ENCODE measurements around the gene TAF11.
"Not testable (repeated sequence)": the region's sequence is repeated elsewhere in the genome, so short reads cannot be mapped to it uniquely, and the experiment has no call there.

TAF11 gene

DNA sequence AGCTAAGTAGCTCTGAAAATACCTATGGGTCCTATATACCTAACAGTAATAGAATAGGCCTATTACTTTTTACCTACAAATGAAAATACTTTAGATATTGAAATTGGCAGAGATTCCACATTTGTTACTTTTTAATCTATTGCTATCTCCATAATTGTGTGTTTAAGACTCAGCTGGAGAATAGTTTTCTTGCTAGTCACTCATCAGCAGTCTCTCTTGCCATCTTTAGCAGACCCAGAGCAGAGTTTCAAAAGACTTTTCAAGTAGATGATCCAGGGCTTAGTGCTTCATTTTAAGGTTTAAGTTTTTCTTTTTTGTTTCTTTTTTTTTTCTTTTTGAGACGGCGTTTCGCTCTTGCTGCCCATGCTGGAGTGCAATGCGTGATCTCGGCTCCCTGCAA, 14.1 kb upstream of the TAF11 start:
- DNase-seq = no peak

DNA sequence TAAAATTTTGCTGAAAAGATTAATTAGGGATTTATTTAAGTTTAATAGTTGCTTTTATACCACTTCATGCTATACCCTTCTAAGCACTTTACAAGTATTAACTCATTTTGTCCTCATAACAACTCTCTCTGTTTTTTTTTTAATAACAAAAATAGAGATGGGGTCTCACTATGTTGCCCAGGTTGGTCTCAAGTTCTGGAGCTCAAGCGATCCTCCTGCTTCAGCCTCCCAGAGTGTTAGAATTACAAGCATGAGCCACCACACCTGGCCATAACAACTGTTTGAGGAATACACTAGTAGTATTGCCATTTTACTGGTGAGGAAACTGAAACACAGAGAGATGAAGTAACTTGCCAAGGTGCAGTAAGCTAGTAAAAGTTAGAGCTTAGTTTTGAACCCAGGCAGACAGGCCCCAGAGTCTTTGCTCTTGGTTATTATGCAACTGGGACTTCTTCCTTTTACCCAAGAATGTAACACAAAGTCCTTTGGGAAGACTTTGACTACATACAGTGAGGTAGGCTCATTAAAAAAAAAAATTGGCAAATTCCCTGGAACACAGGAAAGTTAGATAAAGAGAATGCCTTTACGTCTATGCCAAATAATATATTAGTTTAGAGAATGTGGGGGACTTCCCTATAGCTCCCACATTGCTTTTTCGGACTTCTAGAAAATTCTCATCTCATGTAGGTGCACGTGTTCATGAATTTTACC, 12.6 kb upstream of the TAF11 start:
- DNase-seq = no peak

DNA sequence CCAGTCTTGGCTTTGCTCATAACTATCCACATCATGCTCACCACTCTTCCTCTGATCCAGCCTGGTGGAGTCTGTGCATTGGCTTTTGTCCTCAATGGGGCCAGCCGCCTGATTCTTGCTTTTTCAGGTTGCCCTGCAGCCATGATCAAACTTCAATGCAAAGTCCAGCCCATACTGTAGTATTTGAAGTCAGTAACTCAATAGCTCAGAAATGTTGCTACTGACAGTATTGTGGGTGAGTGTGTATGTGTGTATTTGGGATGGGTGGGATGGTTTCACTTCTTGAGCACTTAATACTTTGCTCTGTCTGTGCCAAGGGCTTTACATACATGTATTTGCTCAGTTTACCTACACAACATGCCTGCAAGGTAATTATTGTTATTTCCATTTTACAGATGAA, 11.9 kb upstream of the TAF11 start:
- DNase-seq = not testable (repeated sequence)

DNA sequence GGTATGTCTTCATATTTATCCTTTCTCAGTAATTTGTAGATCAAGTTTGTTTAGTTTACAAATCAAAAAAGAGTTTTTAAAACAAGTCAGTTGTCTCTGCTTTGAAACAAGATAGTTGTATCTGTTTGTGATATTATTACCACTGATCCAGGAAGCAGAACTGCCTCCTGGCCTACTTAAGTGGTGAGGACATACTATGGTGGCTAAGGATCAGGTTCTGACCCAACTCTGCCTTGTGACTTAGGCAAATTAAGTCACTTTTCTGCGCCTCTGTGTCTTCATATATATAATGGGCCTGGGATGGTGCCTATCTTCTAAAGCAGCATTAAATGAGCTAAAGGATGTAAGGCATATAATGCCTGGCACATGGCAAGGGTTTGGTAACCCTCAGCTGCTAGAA, 9.9 kb upstream of the TAF11 start:
- DNase-seq = no peak

DNA sequence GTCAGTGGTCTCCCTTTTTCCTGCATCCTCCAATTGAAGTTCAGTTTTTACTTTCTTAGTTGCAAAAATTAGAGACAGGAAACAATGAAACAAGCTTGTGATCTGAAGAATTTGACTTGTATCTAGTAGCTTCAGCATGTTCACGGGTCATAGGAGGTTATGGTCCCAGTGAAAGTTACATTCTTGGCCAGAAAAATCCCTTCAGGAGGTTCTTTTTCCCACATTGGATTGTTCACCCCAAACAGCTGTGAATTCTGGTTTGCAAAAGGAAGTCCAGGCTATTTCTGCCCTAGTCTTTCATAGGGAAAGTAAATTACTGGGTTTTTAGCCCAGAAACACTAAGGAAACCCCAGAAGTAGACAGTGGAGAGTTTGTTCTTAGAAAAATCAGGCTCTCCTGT, 9.3 kb upstream of the TAF11 start:
- DNase-seq = no peak

DNA sequence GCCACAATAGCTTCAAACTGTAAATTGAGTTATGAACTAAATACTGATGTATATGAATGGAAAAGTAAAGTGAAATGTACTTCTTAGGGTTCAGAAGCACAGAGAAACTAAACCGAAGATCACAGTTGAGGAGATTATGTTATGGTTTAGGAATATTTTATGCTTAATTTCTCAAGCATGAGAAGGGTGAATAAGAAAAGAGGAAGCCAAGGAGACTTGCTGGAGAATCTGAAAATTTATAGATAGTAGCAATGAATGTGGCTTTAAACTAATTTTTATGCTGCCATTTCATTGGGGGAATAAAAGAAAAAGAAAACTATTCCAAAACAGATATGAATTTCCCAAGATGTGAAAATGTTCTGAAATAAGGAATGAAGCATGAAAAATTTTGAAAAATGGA, 6.9 kb upstream of the TAF11 start:
- DNase-seq = no peak

DNA sequence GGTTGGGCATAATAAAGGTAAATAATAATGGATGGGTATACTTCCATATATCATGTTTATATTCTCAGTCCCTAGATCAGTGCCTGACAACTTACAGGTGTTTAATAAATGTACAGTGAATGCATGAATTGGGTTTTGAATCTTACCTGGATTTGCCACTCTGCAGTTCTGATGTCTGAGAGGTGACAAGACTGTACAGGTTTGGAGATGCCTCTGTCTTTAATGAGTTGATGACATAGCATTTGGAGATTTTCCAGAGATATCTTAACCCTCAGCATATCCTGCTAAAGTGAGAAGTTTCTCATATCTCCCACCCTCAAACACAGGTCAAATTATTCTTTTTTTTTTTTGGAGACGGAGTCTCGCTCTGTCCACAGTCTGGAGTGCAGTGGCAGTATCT, 3.5 kb upstream of the TAF11 start:
- no peak for DNase-seq

DNA sequence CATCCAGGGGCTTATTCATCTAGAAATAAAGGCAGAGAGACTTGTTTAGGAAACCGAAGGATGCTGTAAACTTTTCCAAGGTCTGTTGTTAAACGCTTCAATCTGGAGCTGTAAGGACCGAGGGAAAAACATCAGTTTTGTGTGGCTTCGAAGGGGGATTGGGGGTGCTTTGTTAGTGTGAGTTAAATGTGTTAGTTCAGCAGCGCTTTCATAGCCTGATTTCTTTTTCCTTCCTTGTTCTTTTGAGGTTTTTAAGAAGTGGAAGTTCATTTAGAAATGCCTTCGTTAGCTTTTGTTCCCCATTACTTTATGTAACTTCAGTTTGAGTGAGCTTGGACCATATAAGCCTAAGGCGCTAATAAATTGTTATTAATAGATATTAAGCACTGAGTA, 2.7 kb upstream of the TAF11 start:
- DNase-seq = no peak

DNA sequence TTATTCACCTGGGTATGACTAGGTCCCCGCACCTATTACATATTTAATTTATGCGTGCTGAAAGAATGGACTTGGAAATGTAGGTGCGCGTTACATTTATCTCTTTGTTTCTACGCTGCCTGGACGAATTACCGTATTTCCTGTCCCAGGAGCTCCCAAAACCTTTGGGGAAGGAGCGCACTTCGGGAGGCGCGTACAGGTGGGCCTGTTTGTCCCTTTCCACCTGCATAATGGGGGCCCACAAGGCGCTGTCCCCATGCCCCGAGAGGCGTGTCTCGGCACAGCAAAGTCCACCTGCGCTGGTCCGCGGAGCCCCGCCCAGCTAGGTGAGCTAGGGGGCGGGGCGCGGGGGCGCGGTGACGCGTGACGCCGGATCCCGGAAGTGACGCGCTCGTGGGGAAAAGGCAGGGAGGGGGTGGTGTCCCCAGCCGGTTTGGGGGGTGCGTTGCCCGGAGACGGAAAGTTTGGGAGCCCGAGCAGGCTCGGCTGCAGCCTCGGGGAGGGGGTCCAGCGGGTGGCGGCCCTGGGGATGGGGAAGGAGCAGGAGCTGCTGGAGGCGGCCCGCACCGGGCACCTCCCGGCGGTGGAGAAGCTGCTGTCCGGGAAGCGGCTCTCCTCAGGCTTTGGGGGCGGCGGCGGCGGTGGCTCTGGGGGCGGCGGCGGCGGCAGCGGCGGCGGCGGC, 1.2 kb upstream of the TAF11 start, which contains the start of gene ANKS1A:
ANKS1A (plus strand) TSS at position 382 of the 682 bp plus-strand sequence; CDS start at position 530, 148 bp downstream.
- DNase-seq = peak; percentile 85

DNA sequence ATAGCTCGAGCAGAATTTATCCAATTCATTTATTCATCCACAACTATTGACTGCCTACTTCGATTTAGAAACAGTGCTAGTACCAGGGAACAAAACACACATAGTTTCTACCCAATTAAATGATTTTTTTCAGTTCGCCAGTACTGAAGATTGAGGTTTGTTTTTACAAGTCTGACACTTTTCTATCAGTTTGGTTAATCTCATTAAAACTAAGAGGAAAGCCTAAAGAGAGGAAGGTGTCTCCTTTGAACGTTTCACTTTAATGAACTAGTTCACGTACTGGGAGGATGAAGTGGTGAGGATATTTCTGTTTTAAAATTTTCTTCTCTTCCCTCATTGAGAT, 643 bp upstream of the TAF11 start:
- no peak for DNase-seq

DNA sequence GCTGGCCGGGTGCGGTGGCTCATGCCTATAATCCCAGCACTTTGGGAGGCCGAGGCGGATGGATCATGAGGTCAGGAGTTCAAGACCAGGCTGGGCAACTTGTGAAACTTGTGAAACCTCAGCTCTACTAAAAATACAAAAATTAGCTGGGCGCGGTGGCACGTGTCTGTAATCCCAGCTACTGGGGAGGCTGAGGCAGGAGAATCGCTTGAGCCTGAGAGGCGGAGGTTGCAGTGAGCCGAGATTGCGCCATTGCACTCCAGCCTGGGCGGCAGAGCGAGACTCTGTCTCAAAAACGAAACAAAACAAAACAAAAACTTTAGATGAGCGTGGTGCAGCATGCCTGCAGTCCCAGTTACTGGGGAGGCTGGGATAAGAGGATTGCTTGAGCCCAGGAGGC, 2.0 kb downstream of the TAF11 start:
- not testable (repeated sequence) for DNase-seq

DNA sequence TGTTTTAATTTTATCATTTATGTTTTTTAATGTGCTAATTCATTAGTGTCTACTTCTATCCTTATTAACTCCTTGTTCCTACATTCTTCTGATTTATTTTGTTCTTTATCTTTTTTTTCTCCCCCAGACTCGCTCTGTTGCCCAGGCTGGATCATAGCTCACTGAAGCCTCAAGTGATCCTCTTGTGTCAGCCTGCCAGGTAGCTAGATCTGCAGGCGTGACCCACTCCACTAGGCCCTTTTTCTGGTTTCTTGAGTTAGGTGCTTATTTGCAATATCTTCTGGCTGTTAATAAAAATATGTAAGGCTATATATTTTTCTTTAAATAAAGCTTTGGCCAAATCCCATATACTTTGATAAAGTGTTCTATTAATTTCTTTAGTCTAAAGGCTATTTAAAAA, 2.8 kb downstream of the TAF11 start:
- no peak for DNase-seq

DNA sequence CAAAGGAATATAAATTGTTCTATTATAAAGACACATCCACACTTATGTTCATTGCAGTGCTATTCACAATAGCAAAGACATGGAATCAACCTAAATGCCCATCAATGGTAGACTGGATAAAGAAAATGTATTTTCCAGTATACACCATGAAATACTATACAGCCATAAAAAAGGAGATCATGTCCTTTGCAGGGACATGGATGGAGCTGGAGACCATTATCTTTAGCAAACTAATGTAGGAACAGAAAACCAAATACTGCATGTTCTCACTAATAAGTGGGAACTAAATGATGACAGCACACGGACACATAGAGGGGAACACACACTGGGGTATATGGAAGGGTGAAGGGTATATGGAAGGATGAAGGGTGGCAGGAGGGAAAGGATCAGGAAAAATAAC, 3.8 kb downstream of the TAF11 start:
- not testable (repeated sequence) for DNase-seq

DNA sequence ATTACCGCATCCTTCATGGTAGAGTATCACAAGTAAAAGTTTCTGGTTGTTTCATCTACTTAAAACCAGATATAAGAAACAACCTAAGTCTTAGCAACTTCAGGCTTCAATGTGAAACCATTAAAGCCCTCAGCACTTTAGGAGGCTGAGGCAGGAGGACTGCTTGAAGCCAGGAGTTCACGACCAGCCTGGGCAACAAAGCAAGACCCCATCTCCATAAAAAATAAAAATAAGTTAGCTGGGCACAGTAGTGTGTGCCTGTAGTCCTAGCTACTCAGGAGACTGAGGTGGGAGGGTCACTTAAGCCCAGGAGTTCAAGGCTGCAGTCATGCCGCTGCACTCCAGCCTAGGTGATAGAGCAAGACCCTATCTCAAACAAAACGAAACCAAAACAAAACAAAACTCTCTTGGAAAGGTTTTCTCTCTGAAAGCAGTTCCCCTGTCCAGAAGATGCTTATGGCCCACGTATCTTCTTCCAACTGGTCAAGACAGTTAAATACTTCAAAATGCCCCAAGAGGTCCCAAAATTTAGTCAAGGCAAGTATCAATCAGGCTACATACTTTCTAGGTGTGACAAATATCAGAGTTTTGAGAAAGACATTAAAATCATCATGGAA, 9.9 kb downstream of the TAF11 start:
- DNase-seq = no peak

DNA sequence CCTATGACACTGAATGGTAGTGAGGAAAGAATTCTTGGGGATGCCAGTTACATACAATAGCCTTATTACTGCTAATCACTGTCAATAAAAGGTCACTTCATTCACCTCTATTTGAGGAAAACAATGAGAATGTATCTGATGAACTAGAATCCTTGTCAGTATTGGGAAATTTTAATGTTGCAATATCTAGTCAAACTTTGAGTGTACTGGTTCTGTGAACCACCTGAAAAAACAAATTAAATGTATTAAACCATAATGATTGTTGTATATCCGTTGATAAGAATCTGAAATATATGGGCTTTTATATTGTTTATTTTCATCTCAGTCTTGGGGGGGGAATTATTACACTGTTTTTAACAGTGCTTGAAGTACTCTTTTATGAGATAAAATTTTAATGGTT, 10.6 kb downstream of the TAF11 start:
- no peak for DNase-seq

DNA sequence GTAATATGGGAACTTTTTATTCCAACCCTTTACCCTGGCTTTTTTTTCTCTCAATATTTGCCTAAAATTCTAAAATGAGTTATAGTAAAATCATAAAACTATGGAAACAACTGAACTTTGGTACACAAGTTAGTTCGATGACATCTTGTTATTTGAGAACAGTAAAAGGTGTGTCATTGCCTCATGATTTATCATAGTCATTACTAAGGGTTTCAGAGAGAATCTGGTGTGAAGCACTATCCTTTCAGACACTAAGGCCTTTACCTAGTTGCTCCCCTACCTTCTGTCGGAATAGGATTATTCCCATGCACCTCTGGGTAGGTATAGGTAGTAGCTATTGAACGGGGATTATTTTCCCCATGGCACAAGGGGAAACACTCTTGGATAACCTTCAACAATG, 11.4 kb downstream of the TAF11 start:
- no peak for DNase-seq

DNA sequence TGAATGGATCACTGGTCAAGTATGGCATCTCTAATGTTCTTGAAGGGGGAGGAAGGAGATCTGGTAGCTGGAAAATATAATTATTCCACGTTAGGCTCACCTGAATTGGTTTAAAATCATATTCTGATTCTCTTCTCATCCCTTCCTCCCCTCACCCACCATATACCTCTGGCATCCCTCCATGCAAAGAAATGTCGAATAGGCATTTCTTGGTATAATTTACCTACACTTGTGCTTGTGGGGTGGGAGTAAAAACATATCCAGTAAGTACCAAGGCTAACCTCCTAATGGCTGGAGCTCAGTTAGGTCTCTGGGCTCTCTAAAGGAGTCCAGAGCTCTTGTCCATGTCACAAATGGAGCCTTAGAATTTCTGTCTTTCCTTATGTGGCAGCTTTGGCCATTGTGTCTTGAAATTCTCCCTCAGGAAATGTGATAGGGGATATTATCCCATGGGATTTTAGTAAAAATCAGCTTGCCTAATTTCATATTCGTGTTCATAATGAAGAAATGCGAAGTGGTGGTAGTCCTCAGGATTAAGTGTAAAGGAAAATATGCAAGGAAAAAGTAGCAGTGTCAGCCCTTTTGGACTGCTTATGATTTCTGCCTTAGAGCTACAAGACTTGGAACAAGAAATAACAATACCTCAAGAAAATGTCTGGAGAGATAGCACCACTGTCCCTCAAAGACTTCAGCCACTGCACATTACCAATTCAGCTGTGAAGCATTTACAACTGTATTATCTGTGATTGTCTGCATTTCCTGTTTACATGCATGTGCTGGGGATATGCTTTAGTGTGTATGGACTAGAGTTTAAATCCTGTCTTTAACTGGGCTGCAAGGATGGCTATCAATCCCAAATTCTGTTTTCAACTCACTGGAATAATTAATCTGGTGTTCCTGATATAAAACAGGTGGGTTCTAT, 12.3 kb downstream of the TAF11 start:
- DNase-seq = no peak

DNA sequence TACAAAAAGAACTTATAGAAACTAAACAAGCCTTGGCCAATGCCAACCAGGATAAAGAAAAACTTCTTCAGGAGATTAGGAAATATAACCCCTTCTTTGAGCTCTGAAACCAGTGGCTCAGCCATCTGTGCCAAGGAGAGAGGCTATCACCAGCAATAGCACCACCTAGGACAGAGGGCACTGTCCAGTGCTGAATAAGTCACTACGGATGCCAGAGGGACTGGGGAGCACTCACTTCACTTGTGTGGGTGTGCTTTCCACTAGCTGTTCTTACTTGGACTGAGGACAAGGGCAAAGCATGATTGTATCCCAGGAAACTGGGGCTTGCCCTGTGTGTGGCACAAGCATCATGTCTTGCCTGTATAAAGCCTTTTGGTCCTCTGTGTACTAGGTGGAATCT, 15.5 kb downstream of the TAF11 start:
- DNase-seq = no peak

DNA sequence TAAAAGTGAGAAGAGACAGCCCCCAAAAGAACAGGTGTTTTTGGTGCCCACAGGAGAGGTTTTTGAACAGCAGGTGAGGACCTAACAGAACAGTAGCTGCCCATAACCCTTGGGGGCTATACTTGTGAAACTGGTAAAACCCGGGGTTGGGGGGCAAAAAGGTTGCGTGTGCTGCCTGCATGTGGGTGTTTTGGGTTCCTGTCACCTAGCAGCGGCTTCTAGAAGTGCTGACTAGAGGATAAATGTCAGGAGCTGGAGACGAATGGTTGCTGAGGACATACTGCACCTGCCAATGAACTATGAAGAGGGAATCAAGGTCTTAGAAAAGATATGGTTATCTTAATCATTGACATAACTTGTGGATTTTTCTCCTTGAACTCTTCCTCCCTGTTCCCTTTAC, 16.0 kb downstream of the TAF11 start:
- DNase-seq = no peak

DNA sequence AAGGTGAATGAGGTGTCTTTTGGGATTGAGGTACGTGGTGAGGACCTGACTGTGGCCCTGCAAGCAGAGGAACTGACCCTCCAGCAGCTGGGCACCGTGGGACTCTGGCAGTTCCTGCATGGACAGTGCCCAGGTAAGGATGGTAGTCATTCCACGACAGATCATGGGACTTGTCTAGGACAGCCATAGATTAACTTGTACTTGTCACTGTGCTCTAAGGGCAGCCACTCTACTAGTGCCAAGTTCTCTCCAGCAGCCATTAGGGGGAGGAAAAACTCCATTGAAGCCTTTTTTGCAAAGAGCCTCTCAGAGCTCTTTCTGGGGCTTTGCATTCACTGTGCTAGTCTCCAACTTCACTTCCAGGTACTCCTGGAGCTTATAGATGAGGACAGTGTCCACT, 20.4 kb downstream of the TAF11 start:
- no peak for DNase-seq

DNA sequence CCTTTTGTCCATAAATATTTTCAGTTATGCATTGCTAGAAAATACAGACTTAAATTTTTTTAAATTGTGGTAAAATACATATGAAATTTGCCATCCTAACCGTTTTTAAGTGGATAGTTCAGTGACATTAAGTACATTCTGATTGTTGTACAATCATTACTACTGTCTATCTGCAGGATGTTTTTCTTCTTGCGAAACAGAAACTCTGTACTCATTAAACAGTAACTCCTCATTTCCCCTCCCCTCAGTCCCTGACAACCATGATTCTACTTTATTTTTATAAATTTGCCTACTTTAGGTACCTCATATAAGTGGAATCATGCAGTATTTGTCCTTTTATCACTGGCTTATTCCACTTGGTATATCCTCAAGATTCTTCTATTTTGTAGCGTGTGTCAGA, 21.3 kb downstream of the TAF11 start:
- DNase-seq = no peak

DNA sequence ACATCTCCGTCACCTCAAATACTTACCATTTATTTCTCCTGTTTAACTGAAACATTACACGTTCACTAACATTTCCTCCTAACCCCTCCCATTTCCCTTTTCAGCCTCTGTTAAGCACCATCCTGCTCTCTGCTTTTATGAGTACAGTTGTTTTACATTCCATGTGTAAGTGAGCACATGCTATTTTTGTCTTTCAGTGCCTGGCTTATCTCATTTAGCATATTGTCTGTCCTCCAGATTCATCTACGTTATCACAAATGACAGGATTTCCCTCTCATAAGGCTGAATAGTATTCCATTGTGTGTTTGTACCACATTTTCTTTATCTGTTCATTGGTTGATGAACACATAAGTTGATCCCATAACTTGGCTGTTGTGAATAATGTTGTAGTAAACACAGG, 22.7 kb downstream of the TAF11 start:
- DNase-seq = no peak

DNA sequence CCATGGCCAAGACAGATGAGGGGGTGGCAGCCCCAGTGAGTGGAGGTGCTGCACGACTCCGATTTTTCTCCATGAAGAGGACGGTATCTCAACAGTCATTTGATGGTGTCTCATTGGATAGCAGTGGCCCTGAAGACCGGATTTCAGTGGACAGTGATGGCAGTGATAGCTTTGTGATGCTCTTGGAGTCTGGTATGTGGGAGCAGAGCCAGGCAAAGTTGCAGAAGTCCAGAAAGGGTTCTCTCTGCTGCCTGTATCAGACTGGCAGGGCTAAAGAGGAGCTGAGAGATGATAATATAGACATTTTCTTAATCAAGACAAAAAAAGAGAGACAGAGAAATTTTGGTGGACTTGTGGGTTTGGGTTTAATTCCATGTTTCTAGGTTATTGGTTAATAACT, 23.8 kb downstream of the TAF11 start:
- no peak for DNase-seq

Data from CD4-positive, alpha-beta T cell treated with Interleukin-4 for 4 hours (primary cell).